Measurements from ENCODE around the gene DDX56. TPM values are rescaled to one million over a fixed set of nuclear protein-coding genes. Genes with fewer than 3 reads are reported as not detected.
"Not testable (repeated sequence)": the region's sequence is repeated elsewhere in the genome, so short reads cannot be mapped to it uniquely, and the experiment has no call there.

The DDX56 gene
- total and polyA plus RNA-seq, 5 donors from 2014 or later = 42.3 to 108 (median 47.8) TPM

DNA sequence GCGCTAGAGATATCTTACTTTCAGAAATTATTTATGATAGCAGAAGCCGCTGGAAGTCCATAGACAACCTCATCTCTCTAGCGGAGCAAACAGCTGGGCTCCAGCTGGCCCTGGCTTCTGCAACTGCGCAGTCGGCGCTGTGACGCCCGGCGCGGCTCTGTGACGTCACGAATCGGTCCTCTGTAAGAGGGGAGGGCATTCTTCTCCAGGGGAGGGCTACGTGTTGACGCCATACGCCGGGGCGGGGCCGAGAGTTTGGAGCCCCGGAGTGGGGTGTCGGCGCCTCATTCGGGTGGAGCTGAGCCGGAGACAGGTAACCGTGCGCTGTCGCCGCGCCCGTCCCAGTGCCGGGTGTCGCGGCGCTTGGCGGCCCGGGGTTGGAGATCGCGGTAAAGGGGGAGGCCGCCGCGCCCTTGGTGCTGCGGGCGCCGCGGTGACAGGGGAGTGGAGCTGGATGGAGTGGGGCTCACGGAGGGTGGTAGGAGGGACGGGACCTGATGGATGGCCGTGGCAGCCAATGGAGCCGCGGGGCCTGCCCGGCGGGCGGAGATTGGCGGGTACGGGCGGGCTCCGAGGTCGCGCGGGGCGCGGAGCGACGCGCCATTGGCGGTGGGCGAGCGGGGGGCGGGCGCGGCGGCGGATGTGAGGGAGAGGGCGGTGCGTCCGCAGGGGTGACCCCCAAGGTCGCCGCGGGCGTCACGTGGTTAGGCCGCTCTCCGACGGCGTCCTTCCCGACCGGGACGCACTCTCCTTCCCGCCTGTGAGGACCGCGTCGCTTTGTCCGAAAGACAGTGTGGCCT, 32.8 kb upstream of the DDX56 start, which contains the start of gene OGDH:
OGDH (plus strand) TSS at position 287 of the 800 bp plus-strand sequence. CDS start 17,717 bp downstream, outside the sequence.
- Mint-ChIP-seq H3K36me3 (peaks cover 3% of the 10 kb centered on the region), H3K9me3 (no peaks in the 10 kb centered on the region), H3K4me3 (peak within 1 kb of the TSS; percentile 95 to 100 (median 98)), H3K4me1 (peaks cover 14 to 50% (median 32%) of the 10 kb centered on the region in 4 donors), H3K27me3 (peaks cover 8% of the 10 kb centered on the region), H3K27ac (peak within 1 kb of the TSS; percentile 96 to 100 (median 99))
- Histone ChIP-seq H3K4me1 (ENCODE audit: control insufficient read depth, insufficient read depth, low read length, poor library complexity, severe bottlenecking) (peaks cover 30% of the 10 kb centered on the region), H3K9me3 (ENCODE audit: control insufficient read depth in 2 of 2, low read length in 2 of 2) (no peaks in the 10 kb centered on the region), H3K36me3 (ENCODE audit: control insufficient read depth, insufficient read depth, low read length) (no peaks in the 10 kb centered on the region), H3K27me3 (ENCODE audit: control insufficient read depth, insufficient read depth, low read length) (peaks cover 2% of the 10 kb centered on the region), H3K4me3 (ENCODE audit: low read depth, low read length) (peak within 1 kb of the TSS; percentile 96), H3K27ac (ENCODE audit: insufficient read depth, low read length, poor library complexity, severe bottlenecking) (peak within 1 kb of the TSS; percentile 98)
- peak; percentile 98 to 100 (median 99) for DNase-seq
- ATAC-seq (ENCODE audit: low read depth in 2 of 2) = peak; percentile 95 to 96

DNA sequence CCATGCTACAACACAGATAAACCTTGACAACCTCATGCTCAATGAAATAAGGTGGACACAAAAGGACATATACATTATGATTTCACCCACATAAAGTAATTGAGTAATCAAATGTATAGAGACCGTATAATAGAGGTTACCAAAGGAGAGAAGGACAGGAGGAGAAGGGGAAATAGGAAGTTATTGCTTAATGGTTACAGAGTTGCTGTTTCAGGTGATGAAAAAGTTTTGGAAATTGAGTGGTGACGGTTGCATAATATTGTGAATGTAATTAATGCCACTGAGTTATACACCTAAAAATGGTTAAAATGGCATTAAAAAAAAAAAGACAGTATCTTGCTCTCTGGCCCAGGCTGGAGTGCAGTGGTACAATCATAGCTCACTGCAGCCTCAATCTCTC, 31.2 kb upstream of the DDX56 start:
- peaks cover 2% of the 10 kb centered on the region for H3K36me3 Mint-ChIP-seq
- ATAC-seq (ENCODE audit: low read depth in 2 of 2) = no peak

DNA sequence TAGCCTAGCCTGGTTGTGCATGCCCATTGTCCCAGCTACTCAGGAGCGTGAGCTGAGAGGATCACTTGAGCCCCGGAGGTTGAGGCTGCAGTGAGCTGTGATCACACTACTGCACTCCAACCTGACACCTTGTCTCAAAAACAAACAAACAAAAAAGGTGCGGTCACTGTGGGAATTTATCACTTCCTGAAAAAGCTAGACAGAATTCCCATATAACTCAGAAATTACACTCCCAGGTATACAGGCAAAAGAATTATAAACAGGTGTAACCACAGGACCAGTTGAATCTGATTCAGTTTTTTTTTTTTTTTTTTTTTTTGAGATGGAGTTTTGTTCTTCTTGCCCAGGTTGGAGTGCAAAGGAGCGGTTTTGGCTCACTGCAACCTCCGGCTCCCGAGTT, 29.5 kb upstream of the DDX56 start:
- ATAC-seq (ENCODE audit: low read depth in 2 of 2) (no peak), DNase-seq (no peak)
- Mint-ChIP-seq H3K27me3 (peaks cover 14% of the 10 kb centered on the region), H3K9me3 (no peaks in the 10 kb centered on the region), H3K27ac (no peak overlapping the region), H3K4me1 (peaks cover 12 to 26% (median 20%) of the 10 kb centered on the region in 4 donors), H3K36me3 (no peaks in the 10 kb centered on the region), H3K4me3 (no peak overlapping the region)
- Histone ChIP-seq H3K27ac (ENCODE audit: insufficient read depth, low read length, poor library complexity, severe bottlenecking) (no peak overlapping the region), H3K36me3 (ENCODE audit: control insufficient read depth, insufficient read depth, low read length) (no peaks in the 10 kb centered on the region), H3K9me3 (ENCODE audit: control insufficient read depth in 2 of 2, low read length in 2 of 2) (no peaks in the 10 kb centered on the region), H3K4me1 (ENCODE audit: control insufficient read depth, insufficient read depth, low read length, poor library complexity, severe bottlenecking) (peaks cover 22% of the 10 kb centered on the region), H3K4me3 (ENCODE audit: low read depth, low read length) (no peak overlapping the region), H3K27me3 (ENCODE audit: control insufficient read depth, insufficient read depth, low read length) (peaks cover 2% of the 10 kb centered on the region)

More for the DNA sequence above, 31.2 kb upstream of the DDX56 start:
- H3K4me1 ChIP-seq (ENCODE audit: control insufficient read depth, insufficient read depth, low read length, poor library complexity, severe bottlenecking) = peaks cover 30% of the 10 kb centered on the region
- no peaks in the 10 kb centered on the region for H3K9me3 Mint-ChIP-seq
- H3K27ac ChIP-seq (ENCODE audit: insufficient read depth, low read length, poor library complexity, severe bottlenecking) = no peak overlapping the region
- peaks cover 2% of the 10 kb centered on the region for H3K27me3 ChIP-seq (ENCODE audit: control insufficient read depth, insufficient read depth, low read length)
- H3K27ac Mint-ChIP-seq = no peak overlapping the region
- peak overlapping the region in 2 of 4 donors; percentile 36 to 95 for H3K4me3 Mint-ChIP-seq
- peaks cover 14 to 42% (median 27%) of the 10 kb centered on the region in 4 donors for H3K4me1 Mint-ChIP-seq
- no peak overlapping the region for H3K4me3 ChIP-seq (ENCODE audit: low read depth, low read length)
- no peaks in the 10 kb centered on the region for H3K9me3 ChIP-seq (ENCODE audit: control insufficient read depth in 2 of 2, low read length in 2 of 2)
- DNase-seq = no peak
- H3K27me3 Mint-ChIP-seq = peaks cover 12% of the 10 kb centered on the region
- H3K36me3 ChIP-seq (ENCODE audit: control insufficient read depth, insufficient read depth, low read length) = no peaks in the 10 kb centered on the region

DNA sequence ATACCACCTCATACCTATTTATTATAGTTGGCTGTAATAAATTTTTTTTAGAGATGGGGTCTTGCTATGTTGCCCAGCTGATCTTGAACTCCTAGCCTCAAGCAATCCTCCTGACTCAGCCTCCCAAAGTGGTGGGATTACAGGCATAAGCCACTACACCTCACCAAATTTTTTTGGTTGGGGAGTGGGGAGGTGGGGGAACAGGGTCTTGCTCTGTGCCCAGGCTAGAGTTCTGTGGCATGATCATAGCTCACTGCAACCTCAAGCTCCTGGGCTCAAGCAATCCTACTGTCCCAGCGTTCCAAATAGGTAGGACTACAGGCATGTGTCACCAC, 28.8 kb upstream of the DDX56 start:
- Histone ChIP-seq H3K36me3 (ENCODE audit: control insufficient read depth, insufficient read depth, low read length) (no peaks in the 10 kb centered on the region), H3K4me3 (ENCODE audit: low read depth, low read length) (no peak overlapping the region), H3K4me1 (ENCODE audit: control insufficient read depth, insufficient read depth, low read length, poor library complexity, severe bottlenecking) (peaks cover 15% of the 10 kb centered on the region), H3K27ac (ENCODE audit: insufficient read depth, low read length, poor library complexity, severe bottlenecking) (no peak overlapping the region), H3K27me3 (ENCODE audit: control insufficient read depth, insufficient read depth, low read length) (peaks cover 2% of the 10 kb centered on the region), H3K9me3 (ENCODE audit: control insufficient read depth in 2 of 2, low read length in 2 of 2) (no peaks in the 10 kb centered on the region)
- Mint-ChIP-seq H3K27ac (no peak overlapping the region), H3K9me3 (no peaks in the 10 kb centered on the region), H3K36me3 (no peaks in the 10 kb centered on the region), H3K4me3 (peak overlapping the region in 1 of 4 donors; percentile 70), H3K4me1 (peaks cover 10 to 20% (median 19%) of the 10 kb centered on the region in 4 donors), H3K27me3 (peaks cover 14% of the 10 kb centered on the region)
- DNase-seq (no peak), ATAC-seq (ENCODE audit: low read depth in 2 of 2) (no peak)

DNA sequence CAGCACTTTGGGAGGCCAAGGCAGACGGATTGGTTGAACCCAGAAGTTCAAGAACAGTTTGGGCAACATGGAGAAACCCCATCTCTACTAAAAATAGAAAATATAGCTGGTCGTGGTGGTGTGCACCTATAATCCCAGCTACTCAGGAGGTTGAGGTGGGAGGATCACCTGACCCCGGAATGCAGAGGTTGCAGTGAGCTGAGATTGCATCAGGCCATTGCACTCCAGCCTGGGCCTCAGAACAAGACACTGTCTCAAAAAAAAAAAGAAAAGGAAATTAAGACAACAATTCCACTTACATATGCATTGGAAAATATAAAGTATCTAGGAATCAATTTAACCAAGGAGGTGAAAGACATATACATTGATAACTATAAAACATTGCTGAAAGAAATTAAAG, 25.5 kb upstream of the DDX56 start:
- peaks cover 11% of the 10 kb centered on the region for H3K27me3 Mint-ChIP-seq
- DNase-seq (no peak), ATAC-seq (ENCODE audit: low read depth in 2 of 2) (no peak)
- H3K4me3 ChIP-seq (ENCODE audit: low read depth, low read length) = no peak overlapping the region
- peaks cover 0 to 5% (median 3%) of the 10 kb centered on the region in 4 donors for H3K4me1 Mint-ChIP-seq
- H3K36me3 Mint-ChIP-seq = no peaks in the 10 kb centered on the region
- peaks cover 2% of the 10 kb centered on the region for H3K27me3 ChIP-seq (ENCODE audit: control insufficient read depth, insufficient read depth, low read length)
- no peak overlapping the region for H3K27ac ChIP-seq (ENCODE audit: insufficient read depth, low read length, poor library complexity, severe bottlenecking)
- no peaks in the 10 kb centered on the region for H3K9me3 ChIP-seq (ENCODE audit: control insufficient read depth in 2 of 2, low read length in 2 of 2)
- H3K9me3 Mint-ChIP-seq = peaks cover 0 to 2% (median 0%) of the 10 kb centered on the region in 7 donors
- no peaks in the 10 kb centered on the region for H3K4me1 ChIP-seq (ENCODE audit: control insufficient read depth, insufficient read depth, low read length, poor library complexity, severe bottlenecking)
- no peak overlapping the region for H3K27ac Mint-ChIP-seq
- H3K4me3 Mint-ChIP-seq = no peak overlapping the region
- no peaks in the 10 kb centered on the region for H3K36me3 ChIP-seq (ENCODE audit: control insufficient read depth, insufficient read depth, low read length)

DNA sequence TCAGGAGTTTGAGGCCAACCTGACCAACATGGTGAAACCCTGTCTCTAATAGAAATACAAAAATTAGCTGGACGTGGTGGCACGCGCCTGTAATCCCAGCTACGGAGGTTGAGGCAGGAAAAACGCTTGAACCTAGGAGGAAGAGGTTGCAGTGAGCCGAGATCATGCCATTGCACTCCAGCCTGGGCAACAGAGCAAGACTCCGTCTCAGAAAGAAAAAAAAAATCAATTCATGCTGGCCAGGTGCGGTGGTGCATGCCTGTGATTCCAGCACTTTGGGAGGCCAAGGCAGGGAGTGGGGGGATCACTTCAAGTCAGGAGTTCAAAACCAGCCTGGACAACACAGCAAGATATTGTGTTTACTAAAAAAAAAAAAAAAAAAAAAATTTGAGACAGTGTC, 23.5 kb upstream of the DDX56 start:
- H3K9me3 ChIP-seq (ENCODE audit: control insufficient read depth in 2 of 2, low read length in 2 of 2); H3K36me3 Mint-ChIP-seq; H3K9me3 Mint-ChIP-seq; H3K4me3 Mint-ChIP-seq; H3K4me1 Mint-ChIP-seq; H3K4me3 ChIP-seq (ENCODE audit: low read depth, low read length); ATAC-seq (ENCODE audit: low read depth in 2 of 2); H3K27ac ChIP-seq (ENCODE audit: insufficient read depth, low read length, poor library complexity, severe bottlenecking); H3K27ac Mint-ChIP-seq; H3K36me3 ChIP-seq (ENCODE audit: control insufficient read depth, insufficient read depth, low read length); DNase-seq; H3K27me3 ChIP-seq (ENCODE audit: control insufficient read depth, insufficient read depth, low read length); H3K4me1 ChIP-seq (ENCODE audit: control insufficient read depth, insufficient read depth, low read length, poor library complexity, severe bottlenecking): not testable (repeated sequence)
- H3K27me3 Mint-ChIP-seq = peaks cover 16% of the 10 kb centered on the region

DNA sequence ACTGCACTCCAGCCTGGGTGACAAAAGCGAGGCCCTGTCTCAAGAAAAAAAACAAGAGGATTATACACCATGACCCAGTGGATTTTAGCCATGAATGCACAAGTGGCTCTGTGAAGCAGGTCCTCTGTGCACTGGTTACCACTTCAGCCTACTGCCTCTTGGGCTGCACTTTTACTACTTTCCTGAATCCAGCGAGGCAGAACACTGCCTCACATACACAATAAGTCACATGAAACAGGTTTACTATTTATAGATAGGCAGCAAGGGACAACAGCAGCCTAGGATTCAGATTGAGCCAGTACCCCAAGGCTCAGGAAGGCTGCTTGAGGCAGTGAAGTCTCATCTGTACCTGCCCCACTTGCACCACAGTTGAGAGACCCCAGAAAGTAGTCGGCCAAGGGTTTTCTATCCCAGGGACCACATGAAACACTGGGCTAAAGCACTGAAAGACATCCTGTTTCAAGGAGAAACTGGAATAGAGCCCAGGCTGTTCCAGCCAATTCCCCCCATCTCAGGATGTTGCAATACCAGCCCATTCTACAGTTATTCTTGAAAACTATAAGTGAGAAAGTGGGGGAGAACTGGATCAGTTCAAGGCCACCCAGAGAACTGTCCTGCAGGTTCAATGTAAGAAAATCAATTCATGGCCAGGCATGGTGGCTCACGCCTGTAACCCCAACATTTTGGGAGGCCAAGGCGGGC, 22.4 kb upstream of the DDX56 start:
- H3K36me3 ChIP-seq (ENCODE audit: control insufficient read depth, insufficient read depth, low read length) = no peaks in the 10 kb centered on the region
- no peak overlapping the region for H3K4me3 ChIP-seq (ENCODE audit: low read depth, low read length)
- peaks cover 16% of the 10 kb centered on the region for H3K27me3 Mint-ChIP-seq
- no peak overlapping the region for H3K27ac ChIP-seq (ENCODE audit: insufficient read depth, low read length, poor library complexity, severe bottlenecking)
- ATAC-seq (ENCODE audit: low read depth in 2 of 2) (no peak), DNase-seq (no peak)
- H3K27me3 ChIP-seq (ENCODE audit: control insufficient read depth, insufficient read depth, low read length) = no peaks in the 10 kb centered on the region
- H3K4me3 Mint-ChIP-seq = no peak overlapping the region
- no peaks in the 10 kb centered on the region for H3K4me1 ChIP-seq (ENCODE audit: control insufficient read depth, insufficient read depth, low read length, poor library complexity, severe bottlenecking)
- no peaks in the 10 kb centered on the region for H3K36me3 Mint-ChIP-seq
- H3K4me1 Mint-ChIP-seq = peaks cover 0 to 5% (median 0%) of the 10 kb centered on the region in 4 donors
- H3K9me3 ChIP-seq (ENCODE audit: control insufficient read depth in 2 of 2, low read length in 2 of 2) = no peaks in the 10 kb centered on the region
- no peak overlapping the region for H3K27ac Mint-ChIP-seq
- H3K9me3 Mint-ChIP-seq = peaks cover 0 to 2% (median 0%) of the 10 kb centered on the region in 7 donors

Data from CD4-positive, CD25-positive, alpha-beta regulatory T cell (primary cell).